Ascending aorta (tissue), 2 donors: Measurements from ENCODE around the gene SAMMSON. TPM values are rescaled to one million over a fixed set of nuclear protein-coding genes. Genes with fewer than 3 reads are reported as not detected.

Experiments
- DNase-seq, 2 donors: peaks; one replicate each; pipeline ENCODE4 v3.0.0-alpha.2; 2019; ENCODE audit warnings: low spot score in 2 of 2
- H3K27ac ChIP-seq, 2 donors: fragments of 200-600 bp; sonication (generic); one replicate each; pipeline ENCODE4 v1.5.1; 2016 to 2017; ENCODE audit warnings: mild to moderate bottlenecking in 1 of 2
- H3K27me3 ChIP-seq: fragments of 200-600 bp; sonication (generic); one replicate; pipeline ENCODE4 v1.5.1; 2017
- H3K36me3 ChIP-seq, 2 donors: fragments of 200-600 bp; sonication (generic); one replicate each; pipeline ENCODE4 v1.5.1; 2016
- H3K4me1 ChIP-seq, 2 donors: fragments of 200-600 bp; sonication (generic); one replicate each; pipeline ENCODE4 v1.5.1; 2016 to 2017; ENCODE audit warnings: mild to moderate bottlenecking in 1 of 2
- H3K4me3 ChIP-seq, 2 donors: fragments of 200-600 bp; sonication (generic); one replicate each; pipeline ENCODE4 v1.5.1; 2016 to 2017; ENCODE audit warnings: mild to moderate bottlenecking in 1 of 2
- H3K9me3 ChIP-seq, 2 donors: fragments of 200-600 bp; sonication (generic); one replicate each; pipeline ENCODE4 v1.5.1; 2016
- intact Hi-C: fragments of 100-400 bp; cut with DNase I; formaldehyde crosslinking; loops from one replicate; pipeline ENCODE4 v1.15.1; 2023
- total RNA-seq: library from RNA; depleted of rRNA; stranded (reverse); fragments of >200 nt; gene quantifications from one replicate; pipeline ENCODE4 v1.1.0, GENCODE V29; 2016
- TF ChIP-seq, protein P1 (sequence below), 3 experiments: fragments of 200-600 bp in 2 of 3; fragments of 450-650 bp in 1 of 3; sonication (generic) in 2 of 3; IDR thresholded peaks; one replicate each; pipeline ENCODE4 v1.5.1; 2016 to 2019; ENCODE audit warnings: antibody characterized with exemption in 3 of 3, mild to moderate bottlenecking in 1 of 3, moderate library complexity in 1 of 3

SAMMSON gene
- total RNA-seq, 1 donor from 2014 or later = 2.2 TPM

DNA sequence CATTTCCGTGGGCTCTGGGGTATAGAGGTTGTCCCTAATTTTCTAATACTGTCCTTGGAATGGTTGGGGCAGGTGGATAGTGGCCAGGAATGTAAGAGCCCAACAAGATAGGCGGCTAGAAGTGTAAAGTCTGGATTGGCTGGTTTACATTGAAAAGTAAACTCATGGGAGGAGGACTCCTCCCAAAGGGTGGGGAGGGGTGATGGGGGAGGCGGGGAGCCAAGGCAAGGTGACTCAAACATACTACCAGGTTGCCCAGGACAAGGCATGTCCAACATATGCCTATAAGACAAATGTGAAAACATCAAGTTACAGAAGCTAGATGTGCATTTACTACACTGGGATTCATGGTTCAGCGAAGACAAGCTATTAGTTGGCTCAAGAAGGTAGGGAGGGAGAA lies 14.3 kb upstream of the SAMMSON start:
- no peak for DNase-seq
- H3K27ac ChIP-seq = no peak overlapping the region
- no peaks in the 10 kb centered on the region for H3K9me3 ChIP-seq
- H3K4me3 ChIP-seq = no peak overlapping the region
- H3K4me1 ChIP-seq = no peaks in the 10 kb centered on the region
- intact Hi-C loops = no loop called here
- TF ChIP-seq, protein P1, sequence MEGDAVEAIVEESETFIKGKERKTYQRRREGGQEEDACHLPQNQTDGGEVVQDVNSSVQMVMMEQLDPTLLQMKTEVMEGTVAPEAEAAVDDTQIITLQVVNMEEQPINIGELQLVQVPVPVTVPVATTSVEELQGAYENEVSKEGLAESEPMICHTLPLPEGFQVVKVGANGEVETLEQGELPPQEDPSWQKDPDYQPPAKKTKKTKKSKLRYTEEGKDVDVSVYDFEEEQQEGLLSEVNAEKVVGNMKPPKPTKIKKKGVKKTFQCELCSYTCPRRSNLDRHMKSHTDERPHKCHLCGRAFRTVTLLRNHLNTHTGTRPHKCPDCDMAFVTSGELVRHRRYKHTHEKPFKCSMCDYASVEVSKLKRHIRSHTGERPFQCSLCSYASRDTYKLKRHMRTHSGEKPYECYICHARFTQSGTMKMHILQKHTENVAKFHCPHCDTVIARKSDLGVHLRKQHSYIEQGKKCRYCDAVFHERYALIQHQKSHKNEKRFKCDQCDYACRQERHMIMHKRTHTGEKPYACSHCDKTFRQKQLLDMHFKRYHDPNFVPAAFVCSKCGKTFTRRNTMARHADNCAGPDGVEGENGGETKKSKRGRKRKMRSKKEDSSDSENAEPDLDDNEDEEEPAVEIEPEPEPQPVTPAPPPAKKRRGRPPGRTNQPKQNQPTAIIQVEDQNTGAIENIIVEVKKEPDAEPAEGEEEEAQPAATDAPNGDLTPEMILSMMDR (IDR thresholded peaks at IDR 0.05) = no peak
- no peaks in the 10 kb centered on the region for H3K36me3 ChIP-seq
- H3K27me3 ChIP-seq = no peaks in the 10 kb centered on the region

DNA sequence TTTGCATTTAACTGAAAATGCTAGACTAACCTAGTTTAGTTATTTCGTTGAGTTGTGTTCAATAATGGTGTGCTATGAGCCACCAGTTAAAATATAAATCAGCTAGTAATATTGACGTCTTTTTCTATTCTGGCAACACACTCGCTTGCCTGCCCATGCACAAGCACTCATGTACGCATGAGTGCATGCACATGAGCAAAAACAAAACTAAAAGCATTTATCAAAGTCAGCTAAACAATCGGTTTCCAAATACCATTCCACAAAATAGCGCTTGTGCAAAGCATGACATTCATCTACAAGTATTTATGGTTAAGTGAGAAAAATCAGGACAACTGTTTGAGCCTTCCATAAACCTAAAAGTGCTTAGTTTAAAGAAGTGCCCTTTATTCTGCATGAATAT lies 13.1 kb upstream of the SAMMSON start:
- intact Hi-C loops = no loop called here
- no peak for DNase-seq
- no peaks in the 10 kb centered on the region for H3K36me3 ChIP-seq

DNA sequence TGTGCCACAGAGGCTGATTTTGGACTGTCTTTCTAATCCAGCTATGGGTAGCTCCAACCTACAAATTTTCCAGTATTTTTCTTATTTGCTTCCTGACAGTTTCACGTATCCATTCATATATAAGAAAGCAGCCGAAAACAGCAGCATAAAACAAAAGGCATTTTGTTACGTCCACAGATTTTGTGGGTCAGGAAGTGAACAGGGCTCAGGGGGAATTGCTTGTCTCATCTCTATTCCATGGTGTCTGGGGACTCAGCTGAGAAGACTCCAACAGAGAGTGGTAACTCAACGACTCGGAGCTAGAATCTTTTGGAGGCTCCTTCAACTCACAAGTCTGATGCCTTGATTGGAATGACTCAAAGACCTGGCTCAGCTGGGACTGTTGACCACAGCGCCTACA lies 11.7 kb upstream of the SAMMSON start:
- Histone ChIP-seq H3K27ac (no peak overlapping the region), H3K4me1 (peaks cover 0 to 20% of the 10 kb centered on the region in 2 donors), H3K27me3 (no peaks in the 10 kb centered on the region), H3K36me3 (no peaks in the 10 kb centered on the region), H3K4me3 (no peak overlapping the region), H3K9me3 (no peaks in the 10 kb centered on the region)
- no peak for DNase-seq
- TF ChIP-seq, protein P1 (IDR thresholded peaks at IDR 0.05) = no peak
- intact Hi-C loops = no loop called here

More for the DNA sequence above, 13.1 kb upstream of the SAMMSON start:
- H3K4me1 ChIP-seq = peaks cover 0 to 8% of the 10 kb centered on the region in 2 donors
- TF ChIP-seq, protein P1 (IDR thresholded peaks at IDR 0.05) = no peak
- no peak overlapping the region for H3K4me3 ChIP-seq
- no peaks in the 10 kb centered on the region for H3K9me3 ChIP-seq
- H3K27me3 ChIP-seq = no peaks in the 10 kb centered on the region
- H3K27ac ChIP-seq = no peak overlapping the region

DNA sequence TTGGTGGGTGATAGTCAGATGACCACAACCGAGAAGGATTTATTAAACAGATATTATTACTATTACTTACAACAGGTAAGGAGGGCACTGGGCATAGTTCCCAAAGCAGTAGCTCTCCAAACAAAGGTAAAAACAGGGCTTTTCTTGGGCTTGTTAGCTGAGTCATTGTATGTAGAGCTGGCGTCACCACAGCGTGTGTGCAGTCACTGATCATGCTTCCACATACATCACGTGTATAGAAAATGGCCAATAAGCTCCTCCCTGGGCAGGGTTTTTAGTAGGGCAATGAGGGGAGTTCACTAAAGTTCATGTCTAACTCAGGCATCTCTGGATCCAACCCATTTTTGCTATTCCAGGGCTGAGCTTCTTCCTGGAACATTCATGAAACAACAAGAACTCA lies 5.8 kb upstream of the SAMMSON start:
- peak overlapping the region in 1 of 2 donors; percentile 91 for H3K27ac ChIP-seq
- TF ChIP-seq, protein P1 (IDR thresholded peaks at IDR 0.05) = no peak
- no peak for DNase-seq
- H3K4me1 ChIP-seq = peaks cover 3 to 38% of the 10 kb centered on the region in 2 donors
- H3K27me3 ChIP-seq = no peaks in the 10 kb centered on the region
- intact Hi-C loops = no loop called here
- H3K9me3 ChIP-seq = no peaks in the 10 kb centered on the region
- no peak overlapping the region for H3K4me3 ChIP-seq
- H3K36me3 ChIP-seq = no peaks in the 10 kb centered on the region

DNA sequence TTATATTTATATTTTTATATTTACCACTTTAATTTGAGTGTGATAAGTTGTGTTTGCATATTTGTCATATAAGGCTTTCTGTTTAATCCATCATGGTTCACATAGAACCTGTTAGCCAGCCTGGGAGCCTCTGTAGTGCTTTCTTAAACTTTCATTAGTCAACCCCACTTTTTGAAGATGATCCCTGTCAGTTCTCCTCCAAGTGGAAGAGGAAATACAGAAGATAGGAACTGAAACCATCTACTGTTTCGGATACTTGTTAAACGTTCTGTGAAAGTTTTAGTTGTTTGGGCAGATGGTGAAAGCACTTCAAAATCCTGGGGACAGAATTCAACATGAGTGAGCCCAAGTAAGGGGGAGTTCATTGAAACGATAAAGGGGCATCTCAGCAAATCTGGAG lies 4.6 kb upstream of the SAMMSON start:
- intact Hi-C loops = loop anchor here (5.0 kb wide), 1 partner anchor 72 kb away; no protein-coding TSS in a partner anchor
- no peak for DNase-seq
- TF ChIP-seq, protein P1 (IDR thresholded peaks at IDR 0.05) = no peak

More for the DNA sequence above, 4.6 kb upstream of the SAMMSON start:
- Histone ChIP-seq H3K4me1 (peaks cover 3 to 43% of the 10 kb centered on the region in 2 donors), H3K27ac (no peak overlapping the region), H3K4me3 (no peak overlapping the region), H3K9me3 (no peaks in the 10 kb centered on the region), H3K36me3 (no peaks in the 10 kb centered on the region), H3K27me3 (no peaks in the 10 kb centered on the region)
